Measurements from ENCODE around the gene SPDYE4.

The SPDYE4 gene

GRCh38 chr17:8712698-8713097 lies 45.6 kb downstream of the SPDYE4 start:
- DNase-seq (ENCODE audit: low read depth, low spot score), result no peak

- no peak for DNase-seq (ENCODE audit: low read depth, low spot score)
Observed at GRCh38 chr17:8711291-8711690, 47.1 kb downstream of the SPDYE4 start.

GRCh38 chr17:8710813-8711212 lies 47.5 kb downstream of the SPDYE4 start:
- DNase-seq (ENCODE audit: low read depth, low spot score), result no peak

GRCh38 chr17:8709006-8709405 lies 49.3 kb downstream of the SPDYE4 start:
- DNase-seq (ENCODE audit: low read depth, low spot score), result no peak

- DNase-seq (ENCODE audit: low read depth, low spot score), result no peak
Observed at GRCh38 chr17:8708025-8708461, 50.3 kb downstream of the SPDYE4 start.

- DNase-seq (ENCODE audit: low read depth, low spot score), result no peak
Observed at GRCh38 chr17:8707332-8708024, 50.9 kb downstream of the SPDYE4 start.

- DNase-seq (ENCODE audit: low read depth, low spot score), result no peak
Observed at GRCh38 chr17:8706431-8706830, 51.9 kb downstream of the SPDYE4 start.

GRCh38 chr17:8705427-8705826 lies 52.9 kb downstream of the SPDYE4 start:
- DNase-seq (ENCODE audit: low read depth, low spot score), result no peak

GRCh38 chr17:8703001-8703400 lies 55.3 kb downstream of the SPDYE4 start:
- no peak for DNase-seq (ENCODE audit: low read depth, low spot score)

GRCh38 chr17:8701754-8702153 lies 56.6 kb downstream of the SPDYE4 start:
- DNase-seq (ENCODE audit: low read depth, low spot score), result no peak

GRCh38 chr17:8701221-8701620 lies 57.1 kb downstream of the SPDYE4 start:
- no peak for DNase-seq (ENCODE audit: low read depth, low spot score)
